Activated CD4-positive, alpha-beta T cell treated with anti-CD3 and anti-CD28 coated beads, Interleukin-2, Interleukin-4, amounts not matched to agents 100 ng/mL and 50 ng/mL, durations not matched to agents 16 hours and 8 hours (primary cell): Measurements from ENCODE around the gene URAD.
"Not testable (repeated sequence)": the region's sequence is repeated elsewhere in the genome, so short reads cannot be mapped to it uniquely, and the experiment has no call there.

ENCODE experiments used
- DNase-seq: peaks from one replicate; pipeline ENCODE4 v3.0.0-alpha.2; 2020; ENCODE audit warnings: low spot score

URAD gene

GRCh38 chr13:27988520-27988919, at the start of gene URAD:
Gene URAD, minus strand, starts transcription at chr13:27988693. Its CDS starts 56 bp downstream, at chr13:27988637.
- DNase-seq, result no peak

- no peak for DNase-seq
Measured at GRCh38 chr13:28037399-28037798, 48.9 kb upstream of the URAD start.

- no peak for DNase-seq
Measured at GRCh38 chr13:28035146-28035782, 46.8 kb upstream of the URAD start.

DNA sequence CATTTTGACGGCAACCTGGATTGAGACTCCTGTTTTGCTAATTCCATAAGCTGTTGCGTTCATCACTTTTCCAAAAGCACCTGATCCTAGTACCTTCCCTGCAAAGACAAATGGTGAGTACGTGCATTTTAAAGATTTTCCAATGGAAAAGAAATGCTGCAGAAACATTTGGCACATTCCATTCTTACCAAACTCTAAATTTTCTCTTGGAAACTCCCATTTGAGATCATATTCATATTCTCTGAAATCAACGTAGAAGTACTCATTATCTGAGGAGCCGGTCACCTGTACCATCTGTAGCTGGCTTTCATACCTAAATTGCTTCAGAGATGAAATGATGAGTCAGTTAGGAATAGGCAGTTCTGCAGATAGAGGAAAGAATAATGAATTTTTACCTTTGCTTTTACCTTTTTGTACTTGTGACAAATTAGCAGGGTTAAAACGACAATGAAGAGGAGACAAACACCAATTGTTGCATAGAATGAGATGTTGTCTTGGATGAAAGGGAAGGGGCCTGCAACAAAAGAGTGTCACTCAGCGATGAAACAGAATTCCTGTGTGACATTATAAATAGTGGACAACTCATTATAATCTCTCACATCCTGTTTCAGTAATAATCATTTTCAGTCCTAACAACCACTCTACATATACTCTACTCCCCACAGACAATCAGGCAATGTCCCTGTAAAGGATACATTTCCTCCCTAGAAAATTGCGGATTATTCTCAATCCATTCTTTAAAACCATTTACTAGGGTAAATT, 45.6 kb upstream of the URAD start:
- no peak for DNase-seq

DNA sequence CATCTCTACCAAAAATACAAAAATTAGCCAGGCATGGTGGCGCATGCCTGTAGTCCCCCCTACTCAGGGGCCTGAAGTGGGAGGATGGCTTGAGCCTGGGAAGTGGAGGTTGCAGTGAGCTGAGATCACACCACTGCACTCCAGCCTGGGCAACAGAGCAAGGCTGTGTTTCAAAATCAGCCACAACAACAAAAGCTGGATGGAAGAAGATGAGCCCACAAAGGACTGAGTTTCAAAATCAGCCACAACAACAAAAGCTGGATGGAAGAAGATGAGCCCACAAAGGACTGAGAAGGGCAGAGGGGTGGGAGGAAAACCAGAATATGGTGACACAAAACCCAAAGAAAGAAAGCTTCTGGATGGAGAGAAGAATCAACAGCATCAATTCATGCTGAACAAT, 43.9 kb upstream of the URAD start:
- not testable (repeated sequence) for DNase-seq

DNA sequence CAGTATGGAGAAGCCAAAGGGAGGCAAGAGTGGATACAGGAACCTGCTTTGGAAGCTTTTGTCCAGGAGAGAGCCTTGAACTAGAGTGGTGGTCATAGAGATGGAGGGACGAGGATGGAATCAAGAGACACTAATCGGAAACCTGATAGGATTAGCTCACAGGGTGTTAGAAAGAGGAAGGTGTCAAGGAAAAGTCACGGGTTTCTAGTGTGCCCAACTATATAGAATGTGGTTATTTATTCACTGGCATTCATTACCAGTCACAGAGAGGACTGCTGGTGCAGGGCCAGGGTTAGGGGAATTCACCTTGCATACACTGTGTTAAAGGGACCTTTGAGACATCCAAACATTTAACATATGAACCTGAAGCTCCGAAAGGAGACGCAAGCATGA, 43.4 kb upstream of the URAD start:
- no peak for DNase-seq

- no peak for DNase-seq
Measured at GRCh38 chr13:28031220-28031895, 42.9 kb upstream of the URAD start.

DNA sequence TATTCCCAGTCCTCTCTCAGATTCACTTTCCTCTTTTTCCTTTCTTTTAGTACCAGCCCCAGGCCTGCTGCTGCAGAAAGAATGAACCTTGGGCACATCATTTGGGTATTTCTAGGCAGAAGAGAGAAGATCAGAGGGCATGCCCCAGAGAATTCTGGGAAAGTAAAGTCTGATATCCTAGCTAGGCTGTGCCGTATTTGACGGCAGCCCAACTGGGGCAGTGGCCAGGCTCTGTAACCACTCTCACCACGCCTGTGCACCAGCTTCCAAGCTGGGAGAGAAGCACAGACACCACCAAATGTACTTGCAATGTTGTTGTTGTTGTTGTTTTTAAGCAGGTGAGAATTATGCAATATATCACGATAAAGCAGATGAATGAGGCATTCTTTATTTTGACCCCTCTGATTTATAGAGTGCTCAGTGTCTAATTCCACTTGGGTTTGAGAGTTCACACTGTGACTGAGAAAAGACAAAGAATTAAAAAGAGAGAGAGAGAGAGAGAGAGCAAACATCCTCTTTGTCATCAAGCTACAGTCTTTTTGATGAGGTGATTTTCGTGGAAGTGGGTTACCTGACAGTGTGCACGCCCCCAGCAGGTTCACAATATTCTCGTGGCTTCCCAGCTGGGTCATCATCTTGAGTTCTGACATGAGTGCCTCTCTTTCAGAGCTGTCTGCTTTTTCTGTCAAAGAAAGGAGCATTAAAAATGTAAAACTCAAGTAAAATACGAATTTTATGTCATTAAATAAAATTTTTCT, 39.3 kb upstream of the URAD start:
- no peak for DNase-seq

- no peak for DNase-seq
Measured at GRCh38 chr13:28027071-28027470, 38.6 kb upstream of the URAD start.

DNA sequence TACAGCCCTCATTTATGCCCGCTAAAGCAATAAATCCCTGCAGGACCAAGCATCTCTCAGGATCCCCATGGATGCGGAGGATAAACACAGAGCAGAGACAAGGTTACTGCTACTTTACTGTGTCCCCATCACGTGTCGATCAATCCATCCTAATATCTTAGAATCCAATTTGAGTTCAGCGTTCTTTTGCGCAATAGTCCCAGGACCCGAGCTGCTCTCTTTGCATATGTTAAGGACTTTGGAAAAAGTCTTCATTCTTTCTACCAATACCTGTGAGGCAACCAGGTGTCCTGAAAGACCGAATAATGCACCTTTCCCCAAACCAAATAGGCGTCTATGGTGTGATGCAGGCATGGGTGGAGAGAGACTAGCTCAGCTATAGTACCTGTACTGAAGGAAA, 38.0 kb upstream of the URAD start:
- no peak for DNase-seq

DNA sequence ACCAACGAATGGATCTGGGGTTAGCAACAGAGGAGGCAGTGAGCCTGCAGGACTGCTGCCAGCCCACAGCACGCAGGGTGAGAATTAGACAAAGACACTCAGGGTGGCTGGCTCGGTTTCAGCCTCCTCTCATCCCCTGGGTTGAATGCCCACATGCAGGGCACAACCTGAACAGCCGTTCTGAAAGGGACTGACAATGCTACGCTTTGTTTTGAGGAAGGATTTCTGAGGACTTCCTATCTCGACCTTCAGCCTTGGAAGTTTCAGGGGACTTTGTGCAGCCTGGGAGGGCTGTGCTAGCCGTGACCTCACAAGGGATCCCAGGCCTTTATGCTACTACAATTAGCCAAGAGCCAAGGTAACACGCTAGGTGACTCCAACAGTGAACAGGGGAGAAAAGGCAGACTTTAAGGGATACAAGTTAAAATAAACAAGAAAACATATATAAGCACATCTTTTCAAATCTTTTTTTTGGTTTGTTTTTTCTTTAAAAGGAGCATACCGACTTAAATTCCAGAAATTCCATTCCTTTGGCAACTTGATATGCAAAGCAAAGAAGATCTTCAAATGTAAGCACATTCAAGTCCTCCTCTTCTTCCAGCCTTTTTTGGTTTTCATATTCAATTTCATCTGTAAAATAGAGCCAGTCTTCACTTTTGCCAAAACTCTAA, 34.5 kb upstream of the URAD start:
- no peak for DNase-seq

GRCh38 chr13:28014301-28014700, 25.8 kb upstream of the URAD start:
- DNase-seq, result no peak

- no peak for DNase-seq
Measured at GRCh38 chr13:28013482-28013881, 25.0 kb upstream of the URAD start.

DNA sequence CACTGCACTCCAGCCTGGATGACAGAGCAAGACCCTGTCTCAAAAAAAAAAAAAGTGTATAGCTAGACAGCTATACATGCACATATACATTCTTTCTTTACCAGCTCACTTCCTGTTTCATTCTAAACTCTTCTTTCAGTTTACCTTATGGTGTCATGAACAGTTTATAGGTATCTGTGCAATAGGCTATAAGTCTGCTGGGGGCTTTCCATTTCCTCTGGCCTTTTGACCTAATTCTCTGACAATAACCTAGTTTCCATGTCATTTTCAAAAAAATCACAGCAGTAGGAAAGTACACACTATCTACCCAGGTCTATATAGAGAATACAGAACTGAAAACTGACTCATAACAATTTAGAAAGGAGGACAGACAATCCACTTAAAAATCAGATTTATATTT, 24.4 kb upstream of the URAD start:
- DNase-seq, result no peak

DNA sequence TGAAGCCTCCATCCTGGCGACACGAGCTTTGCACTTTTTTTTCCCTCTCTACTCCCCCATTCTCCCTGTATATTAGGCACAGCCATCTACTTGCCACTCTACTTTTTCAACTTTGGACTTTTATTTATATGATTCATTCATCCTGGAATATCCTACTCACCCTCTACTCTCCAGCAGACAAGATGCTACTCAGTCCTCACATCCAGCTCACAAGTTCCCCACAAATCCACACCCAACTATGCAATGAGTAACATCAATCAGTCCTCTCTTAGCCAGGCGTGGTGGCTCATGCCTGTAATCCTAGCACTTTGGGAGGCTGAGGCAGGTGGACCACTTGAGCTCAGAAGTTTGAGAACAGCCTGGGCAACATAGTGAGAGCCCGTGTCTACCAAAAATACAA, 23.9 kb upstream of the URAD start:
- DNase-seq, result no peak

- no peak for DNase-seq
Measured at GRCh38 chr13:28010046-28010445, 21.6 kb upstream of the URAD start.

DNA sequence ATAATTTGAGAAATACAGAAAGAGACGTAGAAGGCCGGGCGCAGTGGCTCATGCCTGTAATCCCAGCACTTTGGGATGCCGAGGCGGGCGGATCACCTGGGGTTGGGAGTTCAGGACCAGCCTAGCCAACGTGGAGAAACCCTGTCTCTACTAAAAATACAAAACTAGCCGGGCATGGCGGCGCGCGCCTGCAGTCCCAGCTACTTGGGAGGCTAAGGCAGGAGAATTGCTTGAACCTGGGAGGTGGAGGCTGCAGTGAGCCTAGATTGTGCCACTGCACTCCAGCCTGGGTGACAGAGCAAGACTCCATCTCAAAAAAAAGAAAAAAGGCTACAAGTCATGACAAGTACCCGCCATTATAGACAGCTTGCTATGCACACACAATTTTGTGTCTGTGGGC, 16.5 kb upstream of the URAD start:
- not testable (repeated sequence) for DNase-seq

GRCh38 chr13:28002886-28003698, 14.6 kb upstream of the URAD start:
- no peak for DNase-seq

DNA sequence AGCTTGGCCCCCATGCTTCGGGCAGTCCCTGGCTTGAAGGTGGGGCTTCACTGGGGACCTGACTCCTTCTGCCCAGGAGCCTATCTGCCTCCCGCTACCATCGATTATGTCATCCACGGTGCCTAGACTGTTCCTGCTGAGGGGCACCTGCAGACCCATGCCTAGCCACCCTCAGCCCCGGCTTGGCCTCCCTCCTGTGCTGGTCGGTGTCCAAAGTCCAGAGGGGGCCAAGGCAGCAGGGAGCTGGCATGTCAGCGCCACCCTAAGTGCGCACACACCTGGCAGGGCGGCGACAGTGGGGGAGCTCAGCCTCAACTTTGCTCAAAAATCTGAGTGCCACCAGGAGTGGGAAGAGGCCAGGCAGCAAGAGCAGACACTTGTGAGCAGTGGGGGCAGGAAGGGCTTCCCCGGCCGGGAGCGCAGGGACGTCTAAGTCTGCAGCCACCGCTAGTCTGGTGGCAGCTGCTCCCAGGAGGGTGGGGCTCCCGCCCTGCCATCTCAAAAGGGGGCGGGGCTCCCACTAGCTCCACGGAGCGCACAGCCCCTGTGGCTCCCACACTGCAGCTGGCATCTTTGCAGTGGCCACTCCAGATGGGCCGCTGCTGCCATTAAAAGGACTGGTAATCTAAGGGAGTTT, 13.5 kb upstream of the URAD start:
- no peak for DNase-seq

DNA sequence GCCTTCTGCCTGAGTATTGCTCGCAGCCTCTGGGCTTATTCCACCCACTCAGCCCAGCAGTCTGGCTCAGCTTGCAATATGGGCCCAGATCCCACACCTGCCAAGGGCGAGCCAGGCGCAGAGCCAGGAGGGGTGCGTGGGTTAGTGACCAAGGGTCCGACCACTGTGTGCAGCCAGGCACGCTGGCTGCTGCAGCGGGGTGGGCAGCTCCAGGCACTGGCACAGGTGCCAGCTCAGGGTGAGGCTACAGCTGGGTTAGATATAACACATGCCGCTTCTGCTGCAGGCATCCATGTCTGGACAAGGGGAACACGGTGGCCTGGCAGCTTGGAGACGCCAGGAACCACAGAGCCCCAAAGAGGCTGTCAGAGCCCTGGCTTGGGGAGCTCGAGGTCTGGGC, 12.6 kb upstream of the URAD start:
- DNase-seq, result no peak

- DNase-seq, result no peak
Measured at GRCh38 chr13:28000567-28000966, 12.1 kb upstream of the URAD start.
